IPS-20b (cell line): Measurements from ENCODE around the gene LRRC19.

Experiments
- H3K27ac ChIP-seq: one replicate; pipeline ENCODE4 v1.5.1; 2013; ENCODE audit warnings: low read length
- H3K27me3 ChIP-seq: 2 replicates; pipeline ENCODE4 v1.6.1; 2013; ENCODE audit warnings: mild to moderate bottlenecking, low read length, inconsistent platforms; ENCODE audit not compliant: insufficient read depth
- H3K36me3 ChIP-seq: 2 replicates; pipeline ENCODE4 v1.6.1; 2013; ENCODE audit warnings: low read depth, mild to moderate bottlenecking, inconsistent platforms, low read length, moderate library complexity; ENCODE audit not compliant: insufficient read depth
- H3K4me1 ChIP-seq: 2 replicates; pipeline ENCODE4 v1.6.1; 2013; ENCODE audit warnings: mild to moderate bottlenecking, control low read depth, inconsistent platforms, low read length, moderate library complexity; ENCODE audit not compliant: insufficient read depth
- H3K4me3 ChIP-seq: 2 replicates; pipeline ENCODE4 v1.5.1; 2013; ENCODE audit warnings: mild to moderate bottlenecking, low read length, inconsistent platforms
- H3K9ac ChIP-seq: 2 replicates; pipeline ENCODE4 v1.6.1; 2013; ENCODE audit warnings: low read depth, mild to moderate bottlenecking, inconsistent platforms, low read length, moderate library complexity
- H3K9me3 ChIP-seq: 2 replicates; pipeline ENCODE4 v1.6.1; 2013; ENCODE audit warnings: mild to moderate bottlenecking, low read depth, low read length, inconsistent platforms; ENCODE audit not compliant: insufficient read depth

The LRRC19 gene

DNA sequence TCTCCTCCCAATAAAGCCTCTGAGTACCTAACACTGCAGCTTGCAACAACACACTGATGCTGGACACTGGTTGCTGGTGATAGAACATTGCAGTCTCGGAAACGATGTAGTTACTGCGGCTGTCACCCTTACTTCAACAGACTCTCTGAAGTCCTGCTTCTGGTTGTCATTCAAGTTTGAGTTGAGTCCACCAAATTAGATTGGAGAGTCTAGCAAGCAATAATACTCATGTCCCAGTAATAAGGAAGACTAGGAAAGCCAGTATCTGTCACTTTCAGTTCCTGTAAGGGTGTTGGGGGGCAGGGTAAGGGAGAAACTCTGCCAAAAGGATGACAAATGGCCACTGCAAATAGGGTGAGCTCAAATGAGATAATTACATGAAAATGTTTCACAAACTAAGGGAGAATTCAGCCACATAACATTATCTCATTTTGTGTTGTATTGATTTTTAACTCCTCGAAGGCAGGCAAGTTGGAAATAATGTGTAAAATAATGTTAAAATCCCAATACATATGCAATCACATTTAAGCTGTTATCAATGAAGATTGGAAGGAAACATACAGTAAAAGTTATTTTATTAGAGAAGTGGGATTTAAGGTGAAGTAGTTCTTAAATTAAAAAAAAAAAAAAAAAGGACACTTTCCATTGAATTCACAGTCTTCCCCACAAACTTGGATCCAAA lies 50.1 kb downstream of the LRRC19 start:
- no peak overlapping the region for H3K27ac ChIP-seq
- H3K4me3 ChIP-seq, result peak overlapping the region; percentile 85

DNA sequence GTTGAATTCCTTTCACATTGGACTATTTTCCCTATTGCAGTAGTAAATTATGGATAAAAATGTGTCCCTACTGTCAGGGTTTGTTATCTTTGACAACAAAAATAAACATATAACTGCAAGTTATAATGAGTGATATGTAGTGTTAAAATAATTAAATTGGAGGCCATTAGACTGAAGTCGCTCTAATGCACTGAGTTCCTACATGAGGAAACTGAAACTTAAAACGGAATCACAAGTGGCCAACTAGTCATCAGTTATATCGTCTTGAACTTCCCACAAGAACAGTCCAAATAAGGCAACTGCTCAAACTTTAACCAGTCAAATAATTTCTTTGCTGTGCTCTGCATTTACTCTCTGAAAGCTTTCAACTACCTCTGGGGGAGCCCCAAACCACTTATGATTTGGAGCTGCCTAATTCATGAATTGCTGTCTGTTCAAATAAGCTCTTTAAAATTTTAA lies 51.4 kb downstream of the LRRC19 start:
- no peak overlapping the region for H3K9ac ChIP-seq
- no peaks in the 10 kb centered on the region for H3K27me3 ChIP-seq
- H3K4me1 ChIP-seq, result peaks cover 3% of the 10 kb centered on the region; the same call in 1 of the 2 replicates
- no peak overlapping the region for H3K27ac ChIP-seq
- no peaks in the 10 kb centered on the region for H3K36me3 ChIP-seq
- H3K4me3 ChIP-seq, result no peak overlapping the region
- H3K9me3 ChIP-seq, result no peaks in the 10 kb centered on the region

More for the DNA sequence above, 50.1 kb downstream of the LRRC19 start:
- peak overlapping the region; percentile 90 for H3K9ac ChIP-seq
- H3K36me3 ChIP-seq, result no peaks in the 10 kb centered on the region
- peaks cover 3% of the 10 kb centered on the region; the same call in 1 of the 2 replicates for H3K4me1 ChIP-seq
- no peaks in the 10 kb centered on the region for H3K27me3 ChIP-seq
- no peaks in the 10 kb centered on the region for H3K9me3 ChIP-seq

DNA sequence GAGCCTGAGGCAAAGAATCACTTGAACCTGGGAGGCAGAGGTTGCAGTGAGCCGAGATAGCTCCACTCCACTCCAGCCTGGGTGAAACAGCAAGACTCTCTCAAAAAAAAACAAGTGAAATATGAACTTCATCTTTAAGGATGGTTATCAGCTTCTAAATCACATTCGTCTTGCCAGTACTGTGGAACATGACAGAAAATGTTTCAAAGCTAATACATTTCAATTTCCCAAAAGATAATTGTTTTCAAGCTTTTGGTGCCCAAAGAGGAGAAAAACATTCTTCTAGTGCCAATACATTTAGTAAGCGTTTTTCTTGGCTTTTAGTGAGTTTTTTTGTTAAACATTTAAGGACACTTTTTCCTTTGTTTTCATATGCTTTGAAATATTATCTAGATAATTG lies 53.7 kb downstream of the LRRC19 start:
- no peak overlapping the region for H3K27ac ChIP-seq
- H3K27me3 ChIP-seq, result no peaks in the 10 kb centered on the region

GRCh38 chr9:26950521-26950920 lies 55.0 kb downstream of the LRRC19 start:
- no peak overlapping the region for H3K4me3 ChIP-seq
- H3K27me3 ChIP-seq, result no peaks in the 10 kb centered on the region
- H3K27ac ChIP-seq, result no peak overlapping the region
- H3K36me3 ChIP-seq, result no peaks in the 10 kb centered on the region
- no peaks in the 10 kb centered on the region for H3K9me3 ChIP-seq
- H3K9ac ChIP-seq, result no peak overlapping the region
- peaks cover 4% of the 10 kb centered on the region; the same call in 1 of the 2 replicates for H3K4me1 ChIP-seq

More for the DNA sequence above, 53.7 kb downstream of the LRRC19 start:
- Histone ChIP-seq H3K9ac (no peak overlapping the region), H3K4me1 (peaks cover 2% of the 10 kb centered on the region; the same call in 1 of the 2 replicates), H3K36me3 (no peaks in the 10 kb centered on the region), H3K9me3 (no peaks in the 10 kb centered on the region), H3K4me3 (no peak overlapping the region)

DNA sequence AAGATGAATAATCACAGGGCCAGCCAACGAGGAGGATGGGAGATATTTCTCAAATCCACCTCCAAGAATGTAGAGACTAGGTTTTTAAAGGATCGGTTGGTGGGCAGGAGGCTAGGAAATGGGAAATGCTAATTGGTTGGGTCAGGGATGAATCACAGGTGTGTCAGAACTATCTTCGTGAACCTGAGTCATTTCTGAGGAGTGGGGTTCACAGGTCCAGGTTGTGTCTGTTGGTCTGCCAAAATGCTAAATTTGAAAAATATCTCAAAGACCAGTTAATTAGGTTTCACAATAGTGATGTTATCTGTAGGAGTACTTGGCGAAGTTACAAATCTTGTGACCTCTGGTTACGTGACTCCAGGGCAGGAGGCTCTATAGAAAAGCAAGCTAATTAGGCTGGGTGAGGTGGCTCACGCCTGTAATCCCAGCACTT lies 55.8 kb downstream of the LRRC19 start:
- Histone ChIP-seq H3K36me3 (no peaks in the 10 kb centered on the region), H3K9me3 (no peaks in the 10 kb centered on the region), H3K27me3 (no peaks in the 10 kb centered on the region), H3K27ac (no peak overlapping the region), H3K9ac (no peak overlapping the region), H3K4me1 (peaks cover 10% of the 10 kb centered on the region; the same call in 1 of the 2 replicates), H3K4me3 (no peak overlapping the region)

DNA sequence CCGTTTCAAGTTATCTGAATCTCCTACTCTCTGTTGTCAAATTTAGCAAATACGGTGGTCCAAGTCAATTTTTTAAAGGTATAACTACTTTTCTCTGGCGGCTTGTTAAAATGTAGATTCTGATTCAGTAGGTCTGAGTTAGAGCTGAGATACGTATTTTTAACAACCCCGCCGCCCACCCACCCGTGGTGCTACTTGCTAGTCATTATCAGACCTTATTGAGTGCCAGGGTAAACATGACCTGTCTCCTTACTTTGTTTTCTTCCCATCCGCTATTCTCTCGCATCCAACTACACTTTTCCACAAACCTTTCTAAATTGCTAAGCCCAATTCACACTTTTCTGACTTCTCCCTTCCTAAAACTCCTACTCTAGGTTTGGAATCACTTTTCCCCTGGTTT lies 57.7 kb downstream of the LRRC19 start:
- H3K9me3 ChIP-seq, result no peaks in the 10 kb centered on the region
- H3K4me3 ChIP-seq, result peak overlapping the region; percentile 90
- H3K36me3 ChIP-seq, result 0 out of 2 replicates have a peak, but pooled peaks cover 5% of the 10 kb centered on the region
- no peaks in the 10 kb centered on the region for H3K27me3 ChIP-seq
- peaks cover 10% of the 10 kb centered on the region; the same call in 1 of the 2 replicates for H3K4me1 ChIP-seq
- H3K27ac ChIP-seq, result peak overlapping the region; percentile 63
- H3K9ac ChIP-seq, result peak overlapping the region; percentile 90

DNA sequence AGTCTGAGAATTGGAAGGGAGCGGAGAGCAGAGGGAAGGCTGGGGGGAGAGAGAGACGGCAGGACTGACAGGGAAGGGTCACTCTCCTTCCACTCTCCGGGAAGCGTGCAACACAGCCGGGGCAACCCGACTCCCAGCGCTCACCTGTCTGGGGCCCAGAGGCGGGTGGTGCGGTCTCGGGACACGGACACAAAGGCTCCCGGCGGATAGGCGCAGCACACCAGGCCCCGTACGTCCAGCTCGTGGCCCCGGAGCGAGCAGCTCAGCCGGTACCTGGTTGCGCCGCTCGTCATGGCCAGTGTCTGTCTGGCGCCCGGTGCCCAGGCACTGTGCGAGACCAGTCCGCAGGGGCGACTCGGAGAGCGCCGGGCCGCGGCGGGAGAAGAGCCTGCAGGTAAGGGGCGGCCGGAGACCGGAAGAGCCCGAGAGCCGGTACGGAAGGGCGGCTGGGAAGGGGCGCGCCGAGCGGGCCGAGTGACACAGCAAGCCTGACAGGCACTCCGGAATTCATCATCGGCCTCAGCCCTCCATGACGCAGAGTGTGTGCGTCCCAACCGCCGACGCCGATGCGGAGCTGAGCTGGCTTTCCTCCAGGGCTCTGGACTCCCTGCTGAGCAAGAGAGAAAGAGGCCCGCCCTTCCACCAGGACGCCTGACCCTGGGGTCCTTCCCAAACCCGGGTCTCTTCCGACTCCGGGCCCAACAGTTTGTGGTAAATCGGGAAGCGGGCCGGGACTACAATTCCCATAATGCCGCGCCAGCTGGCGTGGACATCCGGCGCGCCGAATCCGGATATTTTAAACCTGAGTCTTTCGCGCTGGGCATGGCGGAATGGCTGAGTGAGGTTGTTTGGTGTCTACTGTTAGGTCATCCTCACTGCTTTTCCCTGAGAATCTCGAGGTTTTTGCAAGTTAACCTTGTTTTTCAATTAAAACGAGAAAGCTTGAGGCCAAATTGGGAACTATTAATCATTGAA lies 58.4 kb downstream of the LRRC19 start, which contains the start of gene PLAA:
TSS of gene PLAA (minus strand) at position 490 of the 975 bp plus-strand sequence. CDS start at position 293, 197 bp downstream.
- H3K27me3 ChIP-seq, result no peaks in the 10 kb centered on the region
- 0 out of 2 replicates have a peak, but pooled peaks cover 5% of the 10 kb centered on the region for H3K36me3 ChIP-seq
- H3K4me3 ChIP-seq, result peak within 1 kb of the TSS; percentile 90
- H3K4me1 ChIP-seq, result peaks cover 10% of the 10 kb centered on the region; the same call in 1 of the 2 replicates
- H3K27ac ChIP-seq, result peak within 1 kb of the TSS; percentile 63
- no peaks in the 10 kb centered on the region for H3K9me3 ChIP-seq
- peak within 1 kb of the TSS; percentile 90 for H3K9ac ChIP-seq

GRCh38 chr9:26945591-26945990 lies 59.9 kb downstream of the LRRC19 start:
- Histone ChIP-seq H3K27me3 (no peaks in the 10 kb centered on the region), H3K27ac (no peak overlapping the region), H3K36me3 (0 out of 2 replicates have a peak, but pooled peaks cover 5% of the 10 kb centered on the region), H3K4me1 (peaks cover 10% of the 10 kb centered on the region; the same call in 1 of the 2 replicates), H3K4me3 (peak overlapping the region; percentile 90), H3K9ac (peak overlapping the region; percentile 90), H3K9me3 (no peaks in the 10 kb centered on the region)
